Gastrocnemius medialis (tissue), 4 donors: ENCODE measurements around the gene NRG2.

Source experiments
- POLR2A ChIP-seq, 2 donors: fragments of 450-650 bp; IDR thresholded peaks; one replicate each; pipeline ENCODE4 v1.6.1; 2017; ENCODE audit warnings: antibody characterized with exemption in 2 of 2, mild to moderate bottlenecking in 2 of 2, moderate library complexity in 2 of 2
- TF ChIP-seq, protein P1 (sequence below), 5 experiments: fragments of 450-650 bp in 3 of 5; fragments of 200-600 bp in 2 of 5; sonication (generic) in 2 of 5; IDR thresholded peaks in 4 of 5; conservative IDR thresholded peaks in 1 of 5; 1 replicate in 4 of 5; 2 replicates in 1 of 5; pipeline ENCODE4 v1.5.1; 2016 to 2019; ENCODE audit warnings: antibody characterized with exemption in 5 of 5, mild to moderate bottlenecking in 3 of 5, moderate library complexity in 3 of 5

DNA sequence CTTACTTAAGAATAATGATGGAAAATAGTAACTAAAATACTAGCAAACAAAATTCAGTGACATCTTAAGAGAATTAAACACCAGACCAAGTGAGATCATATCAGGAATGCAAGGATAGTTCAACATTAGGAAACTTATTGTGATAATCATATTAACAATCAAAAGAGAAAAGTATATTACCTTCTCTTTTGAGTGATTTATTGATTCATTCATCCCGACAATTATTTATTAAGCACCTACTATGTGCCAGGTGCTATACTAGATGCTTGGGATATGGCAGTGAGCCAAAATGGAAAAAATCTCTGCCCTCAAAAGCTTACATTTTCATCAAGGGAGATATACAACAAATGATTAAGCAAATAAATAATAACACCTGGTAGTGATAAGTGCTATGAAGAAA is 47.2 kb upstream of the NRG2 start:
- TF ChIP-seq POLR2A (IDR thresholded peaks at IDR 0.05) = no peak
- TF ChIP-seq, protein P1, sequence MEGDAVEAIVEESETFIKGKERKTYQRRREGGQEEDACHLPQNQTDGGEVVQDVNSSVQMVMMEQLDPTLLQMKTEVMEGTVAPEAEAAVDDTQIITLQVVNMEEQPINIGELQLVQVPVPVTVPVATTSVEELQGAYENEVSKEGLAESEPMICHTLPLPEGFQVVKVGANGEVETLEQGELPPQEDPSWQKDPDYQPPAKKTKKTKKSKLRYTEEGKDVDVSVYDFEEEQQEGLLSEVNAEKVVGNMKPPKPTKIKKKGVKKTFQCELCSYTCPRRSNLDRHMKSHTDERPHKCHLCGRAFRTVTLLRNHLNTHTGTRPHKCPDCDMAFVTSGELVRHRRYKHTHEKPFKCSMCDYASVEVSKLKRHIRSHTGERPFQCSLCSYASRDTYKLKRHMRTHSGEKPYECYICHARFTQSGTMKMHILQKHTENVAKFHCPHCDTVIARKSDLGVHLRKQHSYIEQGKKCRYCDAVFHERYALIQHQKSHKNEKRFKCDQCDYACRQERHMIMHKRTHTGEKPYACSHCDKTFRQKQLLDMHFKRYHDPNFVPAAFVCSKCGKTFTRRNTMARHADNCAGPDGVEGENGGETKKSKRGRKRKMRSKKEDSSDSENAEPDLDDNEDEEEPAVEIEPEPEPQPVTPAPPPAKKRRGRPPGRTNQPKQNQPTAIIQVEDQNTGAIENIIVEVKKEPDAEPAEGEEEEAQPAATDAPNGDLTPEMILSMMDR (IDR thresholded peaks at IDR 0.05 in 4 of 5, conservative IDR thresholded peaks at IDR 0.05 in 1 of 5) = no peak
